Lung (tissue), 12 donors: Measurements from ENCODE around the gene OCLN. TPM values are rescaled to one million over a fixed set of nuclear protein-coding genes. Genes with fewer than 3 reads are reported as not detected.

ENCODE experiments used
- ATAC-seq: fragments of 200-7000 bp; cut with Tn5 transposase; one replicate; pipeline ENCODE4 v1.9.1; 2020; ENCODE audit warnings: moderate number of reproducible peaks; ENCODE audit not compliant: insufficient read depth, low FRiP score
- DNase-seq, 3 donors: peaks; one replicate each; pipeline ENCODE4 v3.0.0-alpha.2; 2013 to 2017
- H3K27ac ChIP-seq, 2 donors: one replicate each; pipeline ENCODE4 v1.5.1; 2013; ENCODE audit warnings: mild to moderate bottlenecking in 2 of 2, moderate library complexity in 2 of 2, control low read depth in 1 of 2, inconsistent platforms in 1 of 2, low read depth in 1 of 2, low read length in 1 of 2
- H3K27me3 ChIP-seq, 3 donors: one replicate each; pipeline ENCODE4 v1.5.1; 2013; ENCODE audit warnings: low read length in 2 of 3; ENCODE audit not compliant: control insufficient read depth in 3 of 3, insufficient read depth in 3 of 3
- H3K36me3 ChIP-seq, 4 donors: one replicate each; pipeline ENCODE4 v1.5.1; 2013; ENCODE audit warnings: low read length in 4 of 4, mild to moderate bottlenecking in 1 of 4, moderate library complexity in 1 of 4; ENCODE audit not compliant: control insufficient read depth in 4 of 4, insufficient read depth in 4 of 4
- H3K4me1 ChIP-seq, 5 donors: one replicate each; pipeline ENCODE4 v1.5.1; 2013; ENCODE audit warnings: low read length in 5 of 5, mild to moderate bottlenecking in 2 of 5, moderate library complexity in 1 of 5; ENCODE audit not compliant: control insufficient read depth in 5 of 5, insufficient read depth in 5 of 5
- H3K4me3 ChIP-seq: one replicate; pipeline ENCODE4 v1.5.1; 2013; ENCODE audit warnings: mild to moderate bottlenecking, control low read depth, moderate library complexity
- H3K9ac ChIP-seq, 2 donors: one replicate each; pipeline ENCODE4 v1.5.1; 2013; ENCODE audit warnings: low read length in 2 of 2, control low read depth in 1 of 2; ENCODE audit not compliant: insufficient read depth in 1 of 2
- H3K9me3 ChIP-seq, 4 donors: one replicate each; pipeline ENCODE4 v1.5.1; 2013; ENCODE audit warnings: low read length in 3 of 4, mild to moderate bottlenecking in 1 of 4, moderate library complexity in 1 of 4; ENCODE audit not compliant: control insufficient read depth in 4 of 4, insufficient read depth in 3 of 4
- CTCF ChIP-seq: IDR thresholded peaks from 2 replicates; pipeline ENCODE4 v1.5.1; 2012; ENCODE audit warnings: mild to moderate bottlenecking; ENCODE audit errors: control extremely low read depth, extremely low read depth
- WGBS, 2 donors: extraction: QIAGEN DNeasy Blood & Tissue Kit; methylation state at CpG; one replicate each; pipeline ENCODE4 v1.1.7; 2013; 5-methylcytosine and 5-hydroxymethylcytosine counted together
- polyA plus RNA-seq, 2 donors: library from polyadenylated mRNA; stranded (reverse); fragments of 200-250 nt; gene quantifications; one replicate each; pipeline ENCODE4 v1.2.1, GENCODE V29; 2013
- total RNA-seq, 2 donors: library from RNA; depleted of rRNA in 1 of 2; stranded (reverse); fragments of >200 nt in 1 of 2; gene quantifications; one replicate each; pipeline ENCODE4 v1.2.1, GENCODE V29; 2014 to 2021
- donor health status: control.
- donor health status: control.
- donor health status: Bipolar disorder and iron deficiency.
- donor health status: healthy.
- donor health status: DM: yes; HTN: yes; CAD: no.

The OCLN gene
- total and polyA plus RNA-seq, 4 donors, result 19.7 to 129 (median 46.6) TPM

- no peak overlapping the region for H3K9ac ChIP-seq
- H3K36me3 ChIP-seq, result no peaks in the 10 kb centered on the region
- H3K9me3 ChIP-seq, result no peaks in the 10 kb centered on the region
- no peaks in the 10 kb centered on the region for H3K27me3 ChIP-seq
- peak overlapping the region in 1 of 2 donors; percentile 85 for H3K27ac ChIP-seq
- WGBS, 2 donors, result 53 to 62% methylated on average over 7 of the region's 7 CpGs
- H3K4me1 ChIP-seq, result peaks cover 0 to 5% (median 0%) of the 10 kb centered on the region in 5 donors
- no peak for TF ChIP-seq CTCF
- no peak overlapping the region for H3K4me3 ChIP-seq
- no peak for ATAC-seq
- DNase-seq, result no peak
Measured at GRCh38 chr5:69502767-69503488, 10.3 kb downstream of the OCLN start.

GRCh38 chr5:69504036-69504435, 11.4 kb downstream of the OCLN start:
- H3K27me3 ChIP-seq, result no peaks in the 10 kb centered on the region
- DNase-seq (no peak), ATAC-seq (no peak)
- H3K36me3 ChIP-seq, result no peaks in the 10 kb centered on the region
- H3K9ac ChIP-seq, result no peak overlapping the region
- H3K27ac ChIP-seq, result peak overlapping the region in 1 of 2 donors; percentile 54
- H3K9me3 ChIP-seq, result no peaks in the 10 kb centered on the region
- H3K4me3 ChIP-seq, result no peak overlapping the region
- H3K4me1 ChIP-seq, result peaks cover 0 to 5% (median 0%) of the 10 kb centered on the region in 5 donors
- 81 to 93% methylated on average over 2 of the region's 2 CpGs for WGBS, 2 donors
- no peak for TF ChIP-seq CTCF

GRCh38 chr5:69505306-69505705, 12.7 kb downstream of the OCLN start:
- TF ChIP-seq CTCF, result no peak
- no peak overlapping the region for H3K27ac ChIP-seq
- no peak for ATAC-seq

More at GRCh38 chr5:69505306-69505705, 12.7 kb downstream of the OCLN start:
- H3K4me3 ChIP-seq, result no peak overlapping the region
- H3K9me3 ChIP-seq, result no peaks in the 10 kb centered on the region
- no peak overlapping the region for H3K9ac ChIP-seq
- no peaks in the 10 kb centered on the region for H3K36me3 ChIP-seq
- DNase-seq, result no peak
- peaks cover 0 to 8% (median 0%) of the 10 kb centered on the region in 5 donors for H3K4me1 ChIP-seq
- H3K27me3 ChIP-seq, result no peaks in the 10 kb centered on the region
- 96 to 100% methylated on average over 1 of the region's 1 CpG for WGBS, 2 donors
